Measurements from ENCODE around the gene ZGRF1.
"Not testable (repeated sequence)": the region's sequence is repeated elsewhere in the genome, so short reads cannot be mapped to it uniquely, and the experiment has no call there.

Gene ZGRF1

DNA sequence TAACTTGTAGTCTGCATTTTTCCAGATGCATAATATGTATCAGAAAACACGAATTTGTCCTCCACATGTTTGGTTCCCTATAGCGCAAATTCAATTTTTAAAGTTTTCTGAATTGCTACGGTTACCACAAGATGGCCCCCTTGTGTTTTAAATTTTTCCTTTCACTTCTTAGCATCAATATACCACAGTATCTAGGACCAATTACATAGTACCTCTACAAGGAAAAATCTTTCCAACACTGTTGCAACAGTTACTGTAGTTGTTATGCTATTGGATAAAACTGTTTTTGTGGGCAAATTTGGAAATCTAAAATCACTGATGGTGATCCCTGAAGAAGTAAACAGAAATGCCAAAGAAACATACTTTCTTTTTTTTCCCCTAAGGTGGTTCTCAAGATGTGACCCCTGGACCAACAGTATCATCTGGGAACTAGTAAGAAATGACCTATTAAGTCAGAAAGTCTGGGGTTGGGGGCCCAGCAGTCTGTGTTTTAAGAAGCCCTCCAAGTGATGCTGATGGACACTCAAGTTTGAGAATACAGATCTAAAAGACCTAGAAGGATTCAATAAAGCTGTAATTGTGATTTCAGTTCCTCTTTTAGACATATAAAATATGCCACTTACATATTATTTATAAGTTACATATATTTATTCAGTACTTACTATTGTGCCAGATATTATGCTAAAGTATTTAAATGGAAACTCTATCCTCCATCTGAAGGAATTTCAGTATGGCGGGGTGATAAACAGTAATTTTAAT, 3.1 kb downstream of the ZGRF1 start:
- DNase-seq, result no peak

GRCh38 chr4:112626228-112626627, 10.5 kb downstream of the ZGRF1 start:
- no peak for DNase-seq

GRCh38 chr4:112616984-112617383, 19.7 kb downstream of the ZGRF1 start:
- no peak for DNase-seq

- DNase-seq, result not testable (repeated sequence)
Measured at GRCh38 chr4:112612814-112613213, 23.9 kb downstream of the ZGRF1 start.

- no peak for DNase-seq
Measured at GRCh38 chr4:112604589-112604988, 32.1 kb downstream of the ZGRF1 start.

DNA sequence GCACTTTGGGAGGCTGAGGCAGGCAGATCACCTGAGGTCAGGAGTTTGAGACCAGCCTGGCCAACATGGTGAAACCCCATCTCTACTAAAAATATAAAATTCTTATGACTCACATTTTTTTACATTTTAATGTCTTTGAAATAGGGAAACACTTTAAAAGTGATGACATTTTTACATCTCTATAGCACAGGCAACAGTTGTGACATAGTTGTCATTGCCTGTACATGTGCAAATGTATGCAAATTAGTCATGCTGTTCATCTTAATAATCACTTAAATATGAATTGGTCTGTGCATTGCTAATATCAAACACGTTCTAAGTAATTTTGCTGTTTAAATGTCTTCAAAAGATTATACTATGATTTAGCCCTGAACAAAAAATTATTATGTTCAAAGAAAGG, 41.7 kb downstream of the ZGRF1 start:
- no peak for DNase-seq

- DNase-seq, result no peak
Measured at GRCh38 chr4:112593438-112594133, 43.1 kb downstream of the ZGRF1 start.

GRCh38 chr4:112592717-112593116, 44.0 kb downstream of the ZGRF1 start:
- no peak for DNase-seq

DNA sequence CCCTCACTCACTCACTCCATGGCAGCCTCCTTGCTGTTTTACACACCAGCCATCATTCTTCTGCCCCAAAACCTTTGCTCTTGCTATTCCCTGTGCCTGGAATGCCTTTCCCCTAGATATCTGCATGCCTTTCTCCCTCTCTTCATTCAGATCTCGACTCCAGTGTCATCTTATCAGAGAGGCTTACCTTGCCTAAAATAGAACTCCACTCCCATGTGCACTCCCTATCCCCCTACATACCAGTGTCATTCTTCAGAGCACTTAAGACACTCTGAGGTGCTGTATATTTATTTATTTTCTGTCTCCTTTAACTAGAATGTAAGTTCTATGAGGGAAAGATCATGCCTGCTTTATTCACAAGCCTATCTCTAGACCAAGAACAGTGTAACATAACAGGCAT, 45.1 kb downstream of the ZGRF1 start:
- no peak for DNase-seq

GRCh38 chr4:112589206-112589605, 47.5 kb downstream of the ZGRF1 start:
- DNase-seq, result no peak

- DNase-seq, result no peak
Measured at GRCh38 chr4:112585977-112586736, 50.6 kb downstream of the ZGRF1 start.

DNA sequence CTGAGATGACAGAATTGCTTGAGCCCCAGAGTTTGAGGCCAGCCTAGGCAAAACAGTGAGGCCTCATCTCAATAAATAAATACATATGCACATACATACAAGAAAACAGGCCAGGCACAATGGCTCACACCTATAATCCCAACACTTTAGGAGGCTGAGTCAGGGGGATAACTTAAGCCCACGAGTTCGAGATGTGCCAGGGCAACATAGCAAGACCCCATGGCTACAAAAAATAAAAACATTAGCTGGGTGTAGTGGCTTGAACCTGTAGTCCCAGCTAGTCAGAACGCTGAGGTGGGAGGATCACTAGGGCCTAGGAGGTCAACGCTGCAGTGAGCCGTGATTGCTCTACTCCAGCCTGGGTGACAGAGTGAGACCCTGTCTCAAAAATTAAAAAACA, 69.2 kb downstream of the ZGRF1 start:
- no peak for DNase-seq

DNA sequence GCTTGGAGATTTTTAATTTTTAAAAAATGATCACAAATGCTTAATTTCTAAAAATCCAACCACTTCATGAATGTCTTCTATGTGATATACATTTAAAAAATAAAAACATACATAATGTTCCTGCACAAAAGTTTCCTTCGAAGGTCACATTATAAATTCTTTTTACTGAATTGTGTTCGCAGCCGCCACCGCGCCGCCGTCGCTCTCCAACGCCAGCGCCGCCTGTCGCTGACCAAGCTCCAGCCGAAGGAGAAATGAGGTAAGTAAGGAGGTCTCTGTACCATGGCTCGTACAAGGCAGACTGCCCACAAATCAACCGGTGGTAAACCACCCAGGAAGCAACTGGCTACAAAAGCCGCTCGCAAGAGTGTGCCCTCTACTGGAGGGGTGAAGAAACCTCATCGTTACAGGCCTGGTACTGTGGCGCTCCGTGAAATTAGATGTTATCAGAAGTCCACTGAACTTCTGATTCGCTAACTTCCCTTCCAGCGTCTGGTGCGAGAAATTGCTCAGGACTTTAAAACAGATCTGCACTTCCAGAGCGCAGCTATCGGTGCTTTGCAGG, 71.9 kb downstream of the ZGRF1 start:
- no peak for DNase-seq

GRCh38 chr4:112563431-112564200, 73.1 kb downstream of the ZGRF1 start:
- no peak for DNase-seq

GRCh38 chr4:112562254-112562879, 74.3 kb downstream of the ZGRF1 start:
- no peak for DNase-seq

GRCh38 chr4:112560084-112560483, 76.6 kb downstream of the ZGRF1 start:
- no peak for DNase-seq

GRCh38 chr4:112559053-112559452, 77.7 kb downstream of the ZGRF1 start:
- no peak for DNase-seq

DNA sequence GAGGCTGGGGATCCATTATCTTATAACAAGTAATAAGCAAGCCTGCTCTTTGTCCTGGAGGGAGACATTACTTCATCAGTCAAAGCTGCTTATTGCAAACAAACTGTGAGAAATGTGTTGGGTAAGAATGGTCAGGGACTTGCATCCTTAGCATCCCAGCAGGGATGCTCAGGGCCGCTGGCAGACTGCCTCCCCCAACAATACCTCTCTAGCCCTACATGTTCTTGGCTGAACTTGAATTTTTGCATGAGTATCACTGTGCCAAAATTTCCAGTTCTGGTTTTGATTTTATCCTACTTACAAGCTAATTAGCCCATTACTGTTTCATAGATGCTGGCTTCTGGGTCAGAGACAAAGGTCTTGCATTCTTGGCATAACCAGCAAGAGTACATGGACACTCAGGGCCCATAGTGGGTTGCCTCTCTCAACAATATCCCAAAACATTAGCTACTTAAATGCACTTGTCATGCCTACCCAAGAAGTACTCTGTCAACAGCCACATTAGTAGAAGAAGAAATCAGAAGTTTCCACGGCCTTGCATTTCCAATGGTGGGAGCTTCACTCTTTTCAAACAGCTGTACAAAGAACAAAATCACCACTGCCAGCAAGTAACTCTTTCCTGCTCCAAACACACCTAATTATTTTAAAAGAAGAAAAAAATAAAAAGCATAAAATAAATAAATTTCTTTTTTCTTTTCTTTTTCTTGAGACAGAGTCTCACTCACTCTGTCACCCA, 78.9 kb downstream of the ZGRF1 start:
- no peak for DNase-seq

DNA sequence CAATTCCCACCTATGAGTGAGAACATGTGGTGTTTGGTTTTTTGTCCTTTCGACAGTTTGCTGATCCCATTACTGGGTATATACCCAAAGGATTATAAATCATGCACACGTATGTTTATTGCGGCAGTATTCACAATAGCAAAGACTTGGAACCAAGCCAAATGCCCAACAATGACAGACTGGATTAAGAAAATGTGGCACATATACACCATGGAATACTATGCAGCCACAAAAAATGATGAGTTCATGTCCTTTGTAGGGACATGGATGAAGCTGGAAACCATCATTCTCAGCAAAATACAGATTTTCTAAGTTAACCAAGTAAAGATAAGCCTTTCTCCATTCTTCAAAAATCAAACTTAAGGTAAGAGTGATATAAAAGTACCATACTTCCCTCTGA, 82.4 kb downstream of the ZGRF1 start:
- DNase-seq, result not testable (repeated sequence)

DNA sequence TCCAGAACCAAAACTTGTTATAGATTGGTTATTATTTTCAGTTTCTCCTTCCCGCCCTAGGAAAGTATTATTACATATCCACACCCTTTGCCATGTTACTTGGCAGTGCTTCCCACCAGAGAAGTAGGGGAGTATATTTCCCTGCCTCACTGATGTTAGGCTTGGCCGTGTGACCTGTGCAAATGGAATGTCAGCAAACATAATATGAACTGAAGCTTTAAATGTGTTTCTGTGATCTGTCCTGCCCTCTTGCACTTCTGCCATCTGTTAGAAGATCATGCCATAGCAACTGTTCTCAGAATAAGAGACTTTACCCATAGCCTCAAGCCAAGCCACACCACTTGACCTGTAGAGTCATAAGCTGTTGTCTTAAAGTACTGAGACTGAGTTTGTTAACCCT, 84.0 kb downstream of the ZGRF1 start:
- no peak for DNase-seq

DNA sequence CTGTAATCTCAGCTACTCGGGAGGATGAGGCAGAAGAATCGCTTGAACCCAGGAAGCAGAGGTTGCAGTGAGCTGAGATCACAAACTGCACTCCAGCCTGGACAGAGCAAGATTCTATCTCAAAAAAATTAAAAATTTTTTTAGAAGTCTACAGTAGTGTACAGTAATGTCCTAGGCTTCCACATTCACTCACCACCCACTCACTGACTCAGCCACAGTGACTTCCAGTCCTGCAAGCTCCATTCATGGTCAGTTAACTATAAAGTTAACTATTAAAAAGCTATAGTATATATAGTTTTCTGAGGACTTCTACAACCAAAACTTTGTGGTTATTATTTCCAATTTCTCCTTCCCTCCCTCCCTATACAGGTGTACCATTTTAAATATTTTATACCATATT, 86.0 kb downstream of the ZGRF1 start:
- DNase-seq, result no peak

DNA sequence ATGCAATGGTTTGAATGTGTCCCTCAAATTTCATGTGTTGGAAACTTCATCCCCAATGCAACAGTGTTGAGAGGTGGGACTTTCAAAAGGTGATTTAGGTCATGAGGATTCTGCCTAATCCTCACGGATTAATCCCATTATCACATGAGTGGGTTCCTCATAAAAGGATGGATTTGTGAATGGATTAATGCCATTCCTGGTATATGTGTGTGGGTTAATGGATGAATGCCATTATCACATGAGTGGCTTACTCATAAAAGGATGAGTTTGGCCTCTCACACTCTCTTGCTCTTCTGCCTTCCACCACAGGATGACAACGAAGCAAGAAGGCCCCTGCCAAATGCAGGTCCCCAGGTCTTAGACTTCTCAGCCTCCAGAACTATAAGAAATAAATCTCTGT, 90.2 kb downstream of the ZGRF1 start:
- no peak for DNase-seq

Measured in NCI-H510A (cell line).